Measurements from ENCODE around the gene OR51A7. TPM values are rescaled to one million over a fixed set of nuclear protein-coding genes. Genes with fewer than 3 reads are reported as not detected.

OR51A7 gene
- total and polyA plus RNA-seq, 2 of the 8 experiments (the other 6 are each of a cell fraction or from before 2014, with no cell fraction given): not detected

- Histone ChIP-seq H2AFZ (ENCODE audit: low read length) (no peak overlapping the region), H3K4me1 (replicated peaks in 1 of 4; ENCODE audit: control insufficient read depth in 3 of 4, insufficient read depth in 4 of 4, low read length in 3 of 4) (no peaks in the 10 kb centered on the region), H2BK5ac (ENCODE audit: low read depth, low read length) (no peak overlapping the region), H3K79me1 (ENCODE audit: low read depth, low read length) (no peaks in the 10 kb centered on the region), H3K56ac (replicated peaks; ENCODE audit: insufficient read length, low read depth, low read length) (no peak overlapping the region), H3K23ac (ENCODE audit: insufficient read length) (no peak overlapping the region), H3K79me2 (ENCODE audit: control insufficient read depth in 1 of 2, insufficient read depth in 2 of 2, low read length in 2 of 2) (no peaks in the 10 kb centered on the region), H3K9ac (replicated peaks in 1 of 4; ENCODE audit: extremely low read depth in 1 of 4, low read depth in 3 of 4, low read length in 3 of 4) (no peak overlapping the region), H3K27ac (ENCODE audit: low read depth, low read length) (no peak overlapping the region), H2BK12ac (ENCODE audit: low read depth, low read length) (no peak overlapping the region), H3K27me3 (replicated peaks in 1 of 4; ENCODE audit: control insufficient read depth in 3 of 4, extremely low read depth in 1 of 4, insufficient read depth in 3 of 4, low read length in 3 of 4) (no peaks in the 10 kb centered on the region), H3K14ac (ENCODE audit: insufficient read length) (no peak overlapping the region), H3K36me3 (ENCODE audit: control insufficient read depth in 2 of 4, insufficient read depth in 4 of 4, low read length in 3 of 4) (no peaks in the 10 kb centered on the region), H4K5ac (ENCODE audit: insufficient read length, low read depth, low read length) (no peak overlapping the region), H3K4me2 (ENCODE audit: insufficient read depth in 1 of 2, low read depth in 2 of 2, low read length in 2 of 2) (no peak overlapping the region), H3K4ac (replicated peaks; ENCODE audit: insufficient read length, low read depth, low read length) (no peak overlapping the region), H4K8ac (ENCODE audit: extremely low read depth, insufficient read depth, low read length) (no peak overlapping the region), H2BK20ac (ENCODE audit: low read length) (no peak overlapping the region), H3K23me2 (ENCODE audit: low read depth, low read length) (no peaks in the 10 kb centered on the region), H2BK15ac (ENCODE audit: low read length) (no peak overlapping the region), H4K20me1 (replicated peaks in 1 of 2; ENCODE audit: control insufficient read depth in 1 of 2, insufficient read depth in 2 of 2, low read length in 2 of 2) (no peaks in the 10 kb centered on the region), H2AK5ac (ENCODE audit: low read depth, low read length) (no peak overlapping the region), H3K4me3 (ENCODE audit: extremely low read depth in 1 of 4, insufficient read depth in 2 of 4, low read depth in 3 of 4, low read length in 4 of 4) (no peak overlapping the region), H4K91ac (replicated peaks; ENCODE audit: insufficient read length, low read length) (no peak overlapping the region), H3K9me3 (ENCODE audit: insufficient read depth in 2 of 2, low read depth in 1 of 2, low read length in 1 of 2) (no peaks in the 10 kb centered on the region), H2BK120ac (replicated peaks; ENCODE audit: low read depth, low read length) (no peak overlapping the region), H3K18ac (ENCODE audit: extremely low read depth, low read length) (no peak overlapping the region)
- no peak for FAIRE-seq
- CTCF ChIA-PET (ENCODE audit: partially characterized antibody): interaction anchor here (0.7 to 1.3 kb wide), 5 partner anchors 9 to 169 kb away, joined by 3 to 4 read pairs (median 3); no protein-coding TSS in a partner anchor
- POLR2A ChIA-PET (ENCODE audit: partially characterized antibody): no interaction called here
- WGBS, 2 experiments (ENCODE audit: extremely low coverage in 1 of 2, insufficient coverage in 1 of 2, insufficient read length in 1 of 2, insufficient replicate concordance in 2 of 2, low coverage in 1 of 2, low lambda C conversion rate in 2 of 2, missing lambda C conversion rate in 1 of 2): 95% methylated on average over 1 of the region's 1 CpG; no CpG with 5 or more reads in 1 of the 2 experiments
- no peak for DNase-seq (ENCODE audit: low read depth in 1 of 2, low spot score in 2 of 2)
- TF ChIP-seq RFX5 (IDR thresholded peaks at IDR 0.05; ENCODE audit: borderline replicate concordance, low read depth, low read length) (no peak), CHD1 (IDR thresholded peaks at IDR 0.05; ENCODE audit: low read depth, low read length) (no peak), TBP (IDR thresholded peaks at IDR 0.05; ENCODE audit: low read depth, low read length) (no peak), KDM4A (IDR thresholded peaks at IDR 0.05; ENCODE audit: low read depth, low read length, severe bottlenecking) (no peak), MAX (IDR thresholded peaks at IDR 0.05) (no peak), HDAC2 (IDR thresholded peaks at IDR 0.05; ENCODE audit: borderline replicate concordance in 1 of 2, low read depth in 2 of 2, low read length in 2 of 2) (no peak), TAF7 (optimal IDR thresholded peaks at IDR 0.05; ENCODE audit: borderline replicate concordance, low read depth, low read length) (no peak), CEBPB (IDR thresholded peaks at IDR 0.05; ENCODE audit: low read depth, low read length) (no peak), USF2 (IDR thresholded peaks at IDR 0.05; ENCODE audit: low read length) (no peak), JUND (IDR thresholded peaks at IDR 0.05; ENCODE audit: low read length) (no peak), RNF2 (IDR thresholded peaks at IDR 0.05; ENCODE audit: borderline replicate concordance, low read depth, low read length, missing control alignments, poor library complexity, severe bottlenecking) (no peak), CHD2 (IDR thresholded peaks at IDR 0.05; ENCODE audit: low read length) (no peak)
These were observed 11.5 kb upstream of the OR51A7 start for GRCh38 chr11:4891996-4892640.

Data from H1 (cell line).